ENCODE results near the gene HAO1. TPM values are rescaled to one million over a fixed set of nuclear protein-coding genes. Genes with fewer than 3 reads are reported as not detected.

The HAO1 gene
- total and polyA plus RNA-seq, 5 donors from 2014 or later: not detected

- ATAC-seq (ENCODE audit: low read depth in 2 of 2) (no peak), DNase-seq (no peak)
- Mint-ChIP-seq H3K9me3 (no peaks in the 10 kb centered on the region), H3K36me3 (no peaks in the 10 kb centered on the region), H3K4me1 (no peaks in the 10 kb centered on the region), H3K27ac (no peak overlapping the region), H3K27me3 (peaks cover 6% of the 10 kb centered on the region), H3K4me3 (no peak overlapping the region)
- no peaks in the 10 kb centered on the region for H3K27me3 ChIP-seq (ENCODE audit: control insufficient read depth, insufficient read depth, low read length)
- H3K9me3 ChIP-seq (ENCODE audit: control insufficient read depth in 2 of 2, low read length in 2 of 2): no peaks in the 10 kb centered on the region
- H3K4me1 ChIP-seq (ENCODE audit: control insufficient read depth, insufficient read depth, low read length, poor library complexity, severe bottlenecking): no peaks in the 10 kb centered on the region
- H3K27ac ChIP-seq (ENCODE audit: insufficient read depth, low read length, poor library complexity, severe bottlenecking): no peak overlapping the region
- H3K36me3 ChIP-seq (ENCODE audit: control insufficient read depth, insufficient read depth, low read length): no peaks in the 10 kb centered on the region
- H3K4me3 ChIP-seq (ENCODE audit: low read depth, low read length): no peak overlapping the region
Measured at GRCh38 chr20:7926767-7927166, 13.5 kb downstream of the HAO1 start.

- no peaks in the 10 kb centered on the region for H3K4me1 Mint-ChIP-seq
- no peak for DNase-seq
- H3K27me3 Mint-ChIP-seq: peaks cover 6% of the 10 kb centered on the region
- H3K27ac Mint-ChIP-seq: no peak overlapping the region
- Histone ChIP-seq H3K36me3 (ENCODE audit: control insufficient read depth, insufficient read depth, low read length) (no peaks in the 10 kb centered on the region), H3K27me3 (ENCODE audit: control insufficient read depth, insufficient read depth, low read length) (no peaks in the 10 kb centered on the region), H3K4me3 (ENCODE audit: low read depth, low read length) (no peak overlapping the region), H3K27ac (ENCODE audit: insufficient read depth, low read length, poor library complexity, severe bottlenecking) (no peak overlapping the region), H3K9me3 (ENCODE audit: control insufficient read depth in 2 of 2, low read length in 2 of 2) (no peaks in the 10 kb centered on the region), H3K4me1 (ENCODE audit: control insufficient read depth, insufficient read depth, low read length, poor library complexity, severe bottlenecking) (no peaks in the 10 kb centered on the region)
- H3K36me3 Mint-ChIP-seq: no peaks in the 10 kb centered on the region
- peaks cover 0 to under 1% (median 0%) of the 10 kb centered on the region in 7 donors for H3K9me3 Mint-ChIP-seq
- no peak for ATAC-seq (ENCODE audit: low read depth in 2 of 2)
- H3K4me3 Mint-ChIP-seq: no peak overlapping the region
Measured at GRCh38 chr20:7926323-7926722, 13.9 kb downstream of the HAO1 start.

- Mint-ChIP-seq H3K9me3 (peaks cover 0 to 6% (median 0%) of the 10 kb centered on the region in 7 donors), H3K4me3 (no peak overlapping the region), H3K27ac (no peak overlapping the region), H3K4me1 (no peaks in the 10 kb centered on the region), H3K27me3 (no peaks in the 10 kb centered on the region), H3K36me3 (no peaks in the 10 kb centered on the region)
- Histone ChIP-seq H3K4me1 (ENCODE audit: control insufficient read depth, insufficient read depth, low read length, poor library complexity, severe bottlenecking) (no peaks in the 10 kb centered on the region), H3K27ac (ENCODE audit: insufficient read depth, low read length, poor library complexity, severe bottlenecking) (no peak overlapping the region), H3K9me3 (ENCODE audit: control insufficient read depth in 2 of 2, low read length in 2 of 2) (no peaks in the 10 kb centered on the region), H3K4me3 (ENCODE audit: low read depth, low read length) (no peak overlapping the region), H3K27me3 (ENCODE audit: control insufficient read depth, insufficient read depth, low read length) (no peaks in the 10 kb centered on the region), H3K36me3 (ENCODE audit: control insufficient read depth, insufficient read depth, low read length) (no peaks in the 10 kb centered on the region)
- no peak for DNase-seq
- ATAC-seq (ENCODE audit: low read depth in 2 of 2): no peak
Measured at GRCh38 chr20:7924692-7925091, 15.6 kb downstream of the HAO1 start.

GRCh38 chr20:7916648-7917047, 23.6 kb downstream of the HAO1 start:
- no peaks in the 10 kb centered on the region for H3K36me3 ChIP-seq (ENCODE audit: control insufficient read depth, insufficient read depth, low read length)
- Mint-ChIP-seq H3K9me3 (peaks cover 0 to 6% (median 0%) of the 10 kb centered on the region in 7 donors), H3K27ac (no peak overlapping the region), H3K4me3 (no peak overlapping the region), H3K36me3 (no peaks in the 10 kb centered on the region), H3K27me3 (no peaks in the 10 kb centered on the region), H3K4me1 (no peaks in the 10 kb centered on the region)
- ATAC-seq (ENCODE audit: low read depth in 2 of 2): no peak
- H3K27me3 ChIP-seq (ENCODE audit: control insufficient read depth, insufficient read depth, low read length): no peaks in the 10 kb centered on the region
- no peaks in the 10 kb centered on the region for H3K4me1 ChIP-seq (ENCODE audit: control insufficient read depth, insufficient read depth, low read length, poor library complexity, severe bottlenecking)
- H3K9me3 ChIP-seq (ENCODE audit: control insufficient read depth in 2 of 2, low read length in 2 of 2): no peaks in the 10 kb centered on the region
- DNase-seq: no peak
- H3K27ac ChIP-seq (ENCODE audit: insufficient read depth, low read length, poor library complexity, severe bottlenecking): no peak overlapping the region
- no peak overlapping the region for H3K4me3 ChIP-seq (ENCODE audit: low read depth, low read length)

- DNase-seq (no peak), ATAC-seq (ENCODE audit: low read depth in 2 of 2) (no peak)
- H3K4me3 ChIP-seq (ENCODE audit: low read depth, low read length): no peak overlapping the region
- no peaks in the 10 kb centered on the region for H3K27me3 ChIP-seq (ENCODE audit: control insufficient read depth, insufficient read depth, low read length)
- Mint-ChIP-seq H3K4me3 (no peak overlapping the region), H3K36me3 (no peaks in the 10 kb centered on the region), H3K4me1 (no peaks in the 10 kb centered on the region), H3K27ac (no peak overlapping the region), H3K9me3 (peaks cover 0 to 3% (median 0%) of the 10 kb centered on the region in 7 donors), H3K27me3 (no peaks in the 10 kb centered on the region)
- H3K27ac ChIP-seq (ENCODE audit: insufficient read depth, low read length, poor library complexity, severe bottlenecking): no peak overlapping the region
- no peaks in the 10 kb centered on the region for H3K9me3 ChIP-seq (ENCODE audit: control insufficient read depth in 2 of 2, low read length in 2 of 2)
- no peaks in the 10 kb centered on the region for H3K4me1 ChIP-seq (ENCODE audit: control insufficient read depth, insufficient read depth, low read length, poor library complexity, severe bottlenecking)
- H3K36me3 ChIP-seq (ENCODE audit: control insufficient read depth, insufficient read depth, low read length): no peaks in the 10 kb centered on the region
Measured at GRCh38 chr20:7912551-7912950, 27.7 kb downstream of the HAO1 start.

GRCh38 chr20:7911586-7912330, 28.5 kb downstream of the HAO1 start:
- Mint-ChIP-seq H3K27me3 (no peaks in the 10 kb centered on the region), H3K4me1 (no peaks in the 10 kb centered on the region), H3K4me3 (no peak overlapping the region), H3K9me3 (peaks cover 0 to 2% (median 0%) of the 10 kb centered on the region in 7 donors), H3K27ac (no peak overlapping the region), H3K36me3 (no peaks in the 10 kb centered on the region)
- no peaks in the 10 kb centered on the region for H3K4me1 ChIP-seq (ENCODE audit: control insufficient read depth, insufficient read depth, low read length, poor library complexity, severe bottlenecking)
- H3K4me3 ChIP-seq (ENCODE audit: low read depth, low read length): no peak overlapping the region
- no peaks in the 10 kb centered on the region for H3K27me3 ChIP-seq (ENCODE audit: control insufficient read depth, insufficient read depth, low read length)
- H3K36me3 ChIP-seq (ENCODE audit: control insufficient read depth, insufficient read depth, low read length): no peaks in the 10 kb centered on the region
- no peaks in the 10 kb centered on the region for H3K9me3 ChIP-seq (ENCODE audit: control insufficient read depth in 2 of 2, low read length in 2 of 2)
- H3K27ac ChIP-seq (ENCODE audit: insufficient read depth, low read length, poor library complexity, severe bottlenecking): no peak overlapping the region
- ATAC-seq (ENCODE audit: low read depth in 2 of 2): no peak
- no peak for DNase-seq

- no peaks in the 10 kb centered on the region for H3K27me3 Mint-ChIP-seq
Measured at GRCh38 chr20:7908905-7909304, 31.4 kb downstream of the HAO1 start.

GRCh38 chr20:7903429-7903828, 36.8 kb downstream of the HAO1 start:
- no peak overlapping the region for H3K4me3 Mint-ChIP-seq
- DNase-seq (no peak), ATAC-seq (ENCODE audit: low read depth in 2 of 2) (no peak)
- no peak overlapping the region for H3K27ac ChIP-seq (ENCODE audit: insufficient read depth, low read length, poor library complexity, severe bottlenecking)
- H3K4me3 ChIP-seq (ENCODE audit: low read depth, low read length): no peak overlapping the region
- H3K27ac Mint-ChIP-seq: no peak overlapping the region
- no peaks in the 10 kb centered on the region for H3K4me1 Mint-ChIP-seq
- H3K27me3 Mint-ChIP-seq: no peaks in the 10 kb centered on the region
- no peaks in the 10 kb centered on the region for H3K9me3 ChIP-seq (ENCODE audit: control insufficient read depth in 2 of 2, low read length in 2 of 2)
- H3K9me3 Mint-ChIP-seq: peaks cover 0 to 4% (median 0%) of the 10 kb centered on the region in 7 donors
- H3K27me3 ChIP-seq (ENCODE audit: control insufficient read depth, insufficient read depth, low read length): no peaks in the 10 kb centered on the region
- H3K4me1 ChIP-seq (ENCODE audit: control insufficient read depth, insufficient read depth, low read length, poor library complexity, severe bottlenecking): no peaks in the 10 kb centered on the region
- H3K36me3 Mint-ChIP-seq: no peaks in the 10 kb centered on the region
- H3K36me3 ChIP-seq (ENCODE audit: control insufficient read depth, insufficient read depth, low read length): no peaks in the 10 kb centered on the region

More at GRCh38 chr20:7908905-7909304, 31.4 kb downstream of the HAO1 start:
- Histone ChIP-seq H3K27ac (ENCODE audit: insufficient read depth, low read length, poor library complexity, severe bottlenecking) (no peak overlapping the region), H3K36me3 (ENCODE audit: control insufficient read depth, insufficient read depth, low read length) (no peaks in the 10 kb centered on the region), H3K27me3 (ENCODE audit: control insufficient read depth, insufficient read depth, low read length) (no peaks in the 10 kb centered on the region), H3K4me1 (ENCODE audit: control insufficient read depth, insufficient read depth, low read length, poor library complexity, severe bottlenecking) (no peaks in the 10 kb centered on the region), H3K4me3 (ENCODE audit: low read depth, low read length) (no peak overlapping the region), H3K9me3 (ENCODE audit: control insufficient read depth in 2 of 2, low read length in 2 of 2) (no peaks in the 10 kb centered on the region)
- no peak overlapping the region for H3K4me3 Mint-ChIP-seq
- ATAC-seq (ENCODE audit: low read depth in 2 of 2) (no peak), DNase-seq (no peak)
- H3K27ac Mint-ChIP-seq: no peak overlapping the region
- peaks cover 0 to 2% (median 0%) of the 10 kb centered on the region in 7 donors for H3K9me3 Mint-ChIP-seq
- no peaks in the 10 kb centered on the region for H3K4me1 Mint-ChIP-seq
- H3K36me3 Mint-ChIP-seq: no peaks in the 10 kb centered on the region
